ENCODE measurements around the gene ZRANB3. TPM values are rescaled to one million over a fixed set of nuclear protein-coding genes. Genes with fewer than 3 reads are reported as not detected.
"Not testable (repeated sequence)": the region's sequence is repeated elsewhere in the genome, so short reads cannot be mapped to it uniquely, and the experiment has no call there.

The ZRANB3 gene
- total RNA-seq, 1 donor: 9.3 TPM

GRCh38 chr2:135091681-135092080 lies 439.3 kb downstream of the ZRANB3 start:
- DNase-seq (ENCODE audit: low read depth): no peak
- no peak for TF ChIP-seq CTCF (IDR thresholded peaks at IDR 0.05; ENCODE audit: insufficient read depth, low read length)
- no peak overlapping the region for H3K4me3 ChIP-seq (ENCODE audit: low read depth, low read length)

GRCh38 chr2:135089597-135089996 lies 441.4 kb downstream of the ZRANB3 start:
- not testable (repeated sequence) for DNase-seq (ENCODE audit: low read depth); H3K4me3 ChIP-seq (ENCODE audit: low read depth, low read length)

Small RNAs within 50 kb of the gene (small RNA-seq; reads per million reads assigned to genes)
- gene SNORA40B: not detected

Other genes with a start within 250 kb of the ZRANB3 start
- 8.6 and 13.6 TPM in 2 replicates for gene R3HDM1, start 266 bp upstream of the ZRANB3 start, total RNA-seq (ENCODE audit: low replicate concordance)
- 55.1 and 81.8 TPM in 2 replicates for gene UBXN4, start 210.6 kb upstream of the ZRANB3 start, total RNA-seq (ENCODE audit: low replicate concordance)